OCI-LY3 (cell line): ENCODE results near the gene KIAA0513.

Experiments used
- H2AFZ ChIP-seq: fragments of 200-600, 300-600 bp; shearing (Covaris generic); 2 replicates; pipeline ENCODE4 v1.6.0; 2014; ENCODE audit warnings: antibody characterized with exemption, low read depth, low read length
- H3K27ac ChIP-seq: fragments of 200-600, 300-600 bp; sonication (generic); 2 replicates; pipeline ENCODE4 v1.5.1; 2014; ENCODE audit warnings: mild to moderate bottlenecking, low read length, moderate library complexity, mixed read lengths
- H3K27me3 ChIP-seq: fragments of 200-600, 300-600 bp; sonication (generic); 2 replicates; pipeline ENCODE4 v1.6.1; 2014; ENCODE audit warnings: low read depth, low read length, mixed read lengths
- H3K36me3 ChIP-seq: fragments of 200-600, 300-600 bp; sonication (generic); replicated peaks from 2 replicates; pipeline ENCODE3; 2014; ENCODE audit warnings: low read depth, low read length, mixed read lengths
- H3K4me1 ChIP-seq: fragments of 300-600, 200-600 bp; sonication (generic); 2 replicates; pipeline ENCODE4 v1.6.1; 2014; ENCODE audit warnings: low read length, mixed read lengths
- H3K4me2 ChIP-seq: fragments of 200-600, 300-600 bp; sonication (generic); 2 replicates; pipeline ENCODE4 v1.6.1; 2014; ENCODE audit warnings: low read length, mixed read lengths
- H3K4me3 ChIP-seq: fragments of 300-600, 200-600 bp; sonication (generic); 2 replicates; pipeline ENCODE4 v1.5.1; 2014; ENCODE audit warnings: antibody characterized with exemption, mild to moderate bottlenecking, low read length, moderate library complexity
- H3K79me2 ChIP-seq: fragments of 300-600, 200-600 bp; shearing (Covaris generic); 2 replicates; pipeline ENCODE4 v1.6.1; 2014; ENCODE audit warnings: mild to moderate bottlenecking, low read length, mixed read lengths
- H3K9ac ChIP-seq: fragments of 300-600, 200-600 bp; shearing (Covaris generic); 2 replicates; pipeline ENCODE4 v1.6.0; 2014; ENCODE audit warnings: mild to moderate bottlenecking, low read length, moderate library complexity
- H3K9me3 ChIP-seq: fragments of 200-600, 300-600 bp; shearing (Covaris generic); 2 replicates; pipeline ENCODE4 v1.6.1; 2014; ENCODE audit warnings: low read length, mixed read lengths; ENCODE audit not compliant: insufficient read depth
- H4K20me1 ChIP-seq: fragments of 200-600, 300-600 bp; sonication (generic); 2 replicates; pipeline ENCODE4 v1.6.1; 2016; ENCODE audit warnings: low read length, mixed read lengths; ENCODE audit not compliant: insufficient read depth
- EZH2phosphoT487 ChIP-seq: fragments of 200-600 bp; shearing (Covaris generic); IDR thresholded peaks from 2 replicates; pipeline ENCODE4 v1.6.1; 2018; ENCODE audit warnings: antibody characterized with exemption, mixed run types, low read depth
- TF ChIP-seq, protein P1 (sequence below): fragments of 200-600, 300-600 bp; sonication (generic); IDR thresholded peaks from 2 replicates; pipeline ENCODE4 v1.5.1; 2014; ENCODE audit warnings: antibody characterized with exemption, low read length, low read depth

KIAA0513 gene

DNA sequence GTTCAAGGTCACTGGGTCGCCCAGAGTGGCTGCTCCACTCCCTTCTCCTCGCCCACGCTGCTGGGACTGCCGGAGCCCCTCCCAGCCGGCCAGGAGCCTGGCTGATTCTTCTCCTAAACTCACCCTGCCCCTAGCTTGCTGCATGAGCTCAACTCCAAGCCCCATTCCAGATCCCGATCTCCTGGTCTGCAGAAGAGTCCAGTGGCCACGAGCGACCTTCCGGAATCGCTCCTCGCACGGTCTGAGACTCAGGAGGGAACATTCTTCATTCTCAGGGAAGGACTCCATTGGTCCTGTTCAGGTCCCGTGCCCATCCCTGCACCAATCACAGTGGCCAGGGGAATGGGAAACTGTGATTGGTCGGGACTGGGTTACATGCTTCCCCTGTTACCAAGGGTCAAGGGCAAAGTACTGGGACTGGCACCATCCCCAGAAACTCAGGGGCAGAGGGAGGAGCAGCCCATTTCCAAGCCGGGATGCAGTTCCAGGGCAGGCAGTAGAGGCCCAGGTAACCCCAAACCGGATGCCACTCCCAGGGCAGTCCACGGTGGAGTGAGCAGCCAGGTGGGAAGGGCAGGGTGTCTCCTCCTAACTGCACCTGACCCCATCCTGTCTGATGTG lies 109.2 kb downstream of the KIAA0513 start:
- peaks cover 16% of the 10 kb centered on the region for H3K4me1 ChIP-seq
- peak overlapping the region; percentile 53 for H3K4me2 ChIP-seq
- H3K4me3 ChIP-seq = peak overlapping the region; percentile 51
- peak overlapping the region; percentile 19; the same call in 1 of the 2 replicates for H3K9ac ChIP-seq
- TF ChIP-seq, protein P1, sequence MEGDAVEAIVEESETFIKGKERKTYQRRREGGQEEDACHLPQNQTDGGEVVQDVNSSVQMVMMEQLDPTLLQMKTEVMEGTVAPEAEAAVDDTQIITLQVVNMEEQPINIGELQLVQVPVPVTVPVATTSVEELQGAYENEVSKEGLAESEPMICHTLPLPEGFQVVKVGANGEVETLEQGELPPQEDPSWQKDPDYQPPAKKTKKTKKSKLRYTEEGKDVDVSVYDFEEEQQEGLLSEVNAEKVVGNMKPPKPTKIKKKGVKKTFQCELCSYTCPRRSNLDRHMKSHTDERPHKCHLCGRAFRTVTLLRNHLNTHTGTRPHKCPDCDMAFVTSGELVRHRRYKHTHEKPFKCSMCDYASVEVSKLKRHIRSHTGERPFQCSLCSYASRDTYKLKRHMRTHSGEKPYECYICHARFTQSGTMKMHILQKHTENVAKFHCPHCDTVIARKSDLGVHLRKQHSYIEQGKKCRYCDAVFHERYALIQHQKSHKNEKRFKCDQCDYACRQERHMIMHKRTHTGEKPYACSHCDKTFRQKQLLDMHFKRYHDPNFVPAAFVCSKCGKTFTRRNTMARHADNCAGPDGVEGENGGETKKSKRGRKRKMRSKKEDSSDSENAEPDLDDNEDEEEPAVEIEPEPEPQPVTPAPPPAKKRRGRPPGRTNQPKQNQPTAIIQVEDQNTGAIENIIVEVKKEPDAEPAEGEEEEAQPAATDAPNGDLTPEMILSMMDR = no peak
- TF ChIP-seq EZH2phosphoT487 = no peak
- peak overlapping the region; percentile 56 for H2AFZ ChIP-seq
- H3K36me3 ChIP-seq = no peaks in the 10 kb centered on the region
- peak overlapping the region; percentile 19; the same call in 1 of the 2 replicates for H3K27ac ChIP-seq
- H3K79me2 ChIP-seq = no peaks in the 10 kb centered on the region
- no peaks in the 10 kb centered on the region for H3K9me3 ChIP-seq
- no peaks in the 10 kb centered on the region for H4K20me1 ChIP-seq
- H3K27me3 ChIP-seq = 0 out of 2 replicates have a peak, but pooled peaks cover 14% of the 10 kb centered on the region

DNA sequence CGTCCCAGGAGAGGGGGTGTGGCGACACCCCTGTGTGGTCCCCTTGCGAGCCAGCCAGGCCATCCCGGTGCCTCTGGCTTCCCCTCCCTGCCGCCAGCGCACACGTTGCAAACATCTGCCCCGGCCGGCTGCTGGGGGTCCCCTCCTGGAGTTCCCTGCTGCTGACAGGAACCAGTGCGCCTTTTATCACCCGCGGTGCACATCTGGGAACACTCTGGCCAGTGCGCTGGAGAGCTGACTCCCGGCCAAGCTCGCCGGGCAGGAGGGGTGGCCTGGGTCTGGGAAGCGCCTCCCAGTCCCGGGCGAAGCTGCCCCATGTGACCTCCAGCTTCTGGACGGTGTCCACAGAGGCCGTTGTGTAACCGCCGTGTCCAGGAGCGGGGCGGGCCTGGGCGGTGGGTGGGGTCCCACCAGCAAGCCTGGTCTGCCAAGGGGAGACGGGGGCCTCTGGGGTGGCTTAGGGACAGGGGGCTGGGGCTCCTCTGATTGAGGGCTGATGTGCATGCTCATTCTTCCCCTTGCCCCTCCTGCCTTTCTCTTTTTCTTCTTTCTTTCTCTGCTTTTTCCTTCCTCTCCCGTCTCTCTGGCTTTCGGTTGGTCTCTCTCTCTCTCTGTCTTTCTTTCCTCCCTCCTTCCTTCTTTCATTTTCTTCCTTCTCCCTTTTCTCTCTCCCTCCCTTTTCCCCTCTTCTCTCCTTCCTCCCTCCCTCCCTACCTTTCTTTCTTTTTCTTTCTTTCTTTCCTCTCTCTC lies 109.9 kb downstream of the KIAA0513 start:
- H3K4me3 ChIP-seq = no peak overlapping the region

DNA sequence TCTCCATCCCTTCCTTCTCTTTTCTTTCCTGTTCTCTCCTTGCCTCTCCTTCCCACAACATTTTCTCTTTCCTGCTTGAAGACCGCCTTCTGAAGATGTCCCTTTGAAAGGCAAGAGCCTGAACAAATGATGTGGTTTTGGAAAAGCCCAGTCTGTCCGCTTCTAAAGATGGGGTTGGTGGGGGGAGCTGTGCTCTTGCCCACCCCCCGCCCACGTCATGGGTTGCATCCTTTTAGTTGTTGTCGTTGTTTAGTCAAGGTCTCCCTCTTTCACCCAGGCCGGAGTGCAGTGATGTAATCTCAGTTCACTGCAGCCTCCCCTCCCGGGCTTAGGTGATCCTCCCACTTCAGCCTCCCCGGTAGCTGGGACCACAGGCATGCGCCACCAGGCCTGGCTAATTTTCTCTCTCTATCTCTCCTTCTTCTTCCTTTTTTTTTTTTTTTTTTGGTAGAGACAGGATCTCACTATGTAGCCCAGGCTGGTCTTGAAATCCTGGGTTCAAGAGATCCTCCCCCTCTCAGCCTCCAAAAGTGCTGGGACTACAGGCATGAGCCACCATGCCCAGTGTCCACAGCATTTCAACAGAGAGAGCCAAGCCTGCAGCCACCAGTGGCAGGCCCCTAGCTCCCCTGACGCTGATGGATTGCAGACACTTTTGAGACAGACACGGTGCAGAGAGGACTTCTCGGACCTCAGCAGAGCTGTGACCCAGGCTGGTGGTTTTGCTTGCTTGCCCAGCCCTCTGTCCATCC lies 110.7 kb downstream of the KIAA0513 start:
- TF ChIP-seq, protein P1 = no peak
- no peak for TF ChIP-seq EZH2phosphoT487
- Histone ChIP-seq H4K20me1 (no peaks in the 10 kb centered on the region), H3K4me3 (no peak overlapping the region), H3K9me3 (no peaks in the 10 kb centered on the region), H3K4me2 (no peak overlapping the region), H3K4me1 (peaks cover 16% of the 10 kb centered on the region), H3K9ac (no peak overlapping the region), H2AFZ (no peak overlapping the region), H3K27me3 (0 out of 2 replicates have a peak, but pooled peaks cover 14% of the 10 kb centered on the region), H3K79me2 (no peaks in the 10 kb centered on the region), H3K27ac (no peak overlapping the region), H3K36me3 (no peaks in the 10 kb centered on the region)

More for the DNA sequence above, 109.9 kb downstream of the KIAA0513 start:
- Histone ChIP-seq H3K36me3 (no peaks in the 10 kb centered on the region), H4K20me1 (no peaks in the 10 kb centered on the region), H3K9me3 (no peaks in the 10 kb centered on the region), H3K79me2 (no peaks in the 10 kb centered on the region), H2AFZ (no peak overlapping the region), H3K4me1 (peaks cover 16% of the 10 kb centered on the region), H3K4me2 (no peak overlapping the region), H3K9ac (no peak overlapping the region), H3K27ac (no peak overlapping the region), H3K27me3 (0 out of 2 replicates have a peak, but pooled peaks cover 14% of the 10 kb centered on the region)
- TF ChIP-seq EZH2phosphoT487 = no peak
- TF ChIP-seq, protein P1 = no peak
